Measurements from ENCODE around the gene CRIM1.

DNA sequence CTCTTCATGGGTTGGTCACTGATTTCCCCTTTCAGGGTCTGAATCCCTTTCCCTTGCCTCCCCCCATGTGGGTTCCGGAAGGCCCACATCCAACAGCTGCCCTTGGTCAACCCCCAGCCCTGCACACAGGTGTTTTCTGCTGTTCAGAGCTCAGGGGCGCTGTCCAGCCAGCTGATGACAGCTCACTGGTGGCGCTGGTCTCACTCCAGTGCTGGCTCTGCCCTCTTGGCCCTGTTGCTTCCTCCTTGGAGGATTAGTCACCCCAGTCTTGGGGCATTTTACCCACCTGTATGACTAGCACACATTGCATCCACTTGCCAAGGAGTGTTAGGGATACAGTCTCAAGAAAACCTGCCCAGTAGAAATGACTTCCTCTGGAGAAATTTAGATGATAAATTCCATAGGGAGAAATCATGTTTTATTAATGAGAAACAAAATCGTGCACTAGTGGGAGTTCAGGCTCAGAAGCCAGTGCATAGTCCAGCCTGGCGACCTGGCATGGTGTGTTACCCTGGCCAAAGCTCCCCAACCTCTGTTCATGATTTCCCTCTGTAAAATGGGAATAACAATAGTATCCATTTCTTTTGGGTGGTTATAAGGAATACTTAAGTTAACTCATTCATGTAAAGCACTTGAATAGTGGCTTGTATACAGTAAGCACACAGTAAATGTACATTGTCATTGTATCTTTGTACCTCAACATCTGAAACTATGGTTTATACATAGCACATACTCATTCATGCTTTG, 21.6 kb downstream of the CRIM1 start:
- TF ChIP-seq, protein P1, sequence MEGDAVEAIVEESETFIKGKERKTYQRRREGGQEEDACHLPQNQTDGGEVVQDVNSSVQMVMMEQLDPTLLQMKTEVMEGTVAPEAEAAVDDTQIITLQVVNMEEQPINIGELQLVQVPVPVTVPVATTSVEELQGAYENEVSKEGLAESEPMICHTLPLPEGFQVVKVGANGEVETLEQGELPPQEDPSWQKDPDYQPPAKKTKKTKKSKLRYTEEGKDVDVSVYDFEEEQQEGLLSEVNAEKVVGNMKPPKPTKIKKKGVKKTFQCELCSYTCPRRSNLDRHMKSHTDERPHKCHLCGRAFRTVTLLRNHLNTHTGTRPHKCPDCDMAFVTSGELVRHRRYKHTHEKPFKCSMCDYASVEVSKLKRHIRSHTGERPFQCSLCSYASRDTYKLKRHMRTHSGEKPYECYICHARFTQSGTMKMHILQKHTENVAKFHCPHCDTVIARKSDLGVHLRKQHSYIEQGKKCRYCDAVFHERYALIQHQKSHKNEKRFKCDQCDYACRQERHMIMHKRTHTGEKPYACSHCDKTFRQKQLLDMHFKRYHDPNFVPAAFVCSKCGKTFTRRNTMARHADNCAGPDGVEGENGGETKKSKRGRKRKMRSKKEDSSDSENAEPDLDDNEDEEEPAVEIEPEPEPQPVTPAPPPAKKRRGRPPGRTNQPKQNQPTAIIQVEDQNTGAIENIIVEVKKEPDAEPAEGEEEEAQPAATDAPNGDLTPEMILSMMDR (conservative IDR thresholded peaks at IDR 0.05 in 1 of 2, IDR thresholded peaks at IDR 0.05 in 1 of 2; ENCODE audit: low read depth in 1 of 2, low read length in 2 of 2) = no peak
- no peak for TF ChIP-seq EZH2 (IDR thresholded peaks at IDR 0.05; ENCODE audit: low read length, missing control alignments)

All from fibroblast of lung (primary cell).